ENCODE results near the gene SRF.

Gene SRF

DNA sequence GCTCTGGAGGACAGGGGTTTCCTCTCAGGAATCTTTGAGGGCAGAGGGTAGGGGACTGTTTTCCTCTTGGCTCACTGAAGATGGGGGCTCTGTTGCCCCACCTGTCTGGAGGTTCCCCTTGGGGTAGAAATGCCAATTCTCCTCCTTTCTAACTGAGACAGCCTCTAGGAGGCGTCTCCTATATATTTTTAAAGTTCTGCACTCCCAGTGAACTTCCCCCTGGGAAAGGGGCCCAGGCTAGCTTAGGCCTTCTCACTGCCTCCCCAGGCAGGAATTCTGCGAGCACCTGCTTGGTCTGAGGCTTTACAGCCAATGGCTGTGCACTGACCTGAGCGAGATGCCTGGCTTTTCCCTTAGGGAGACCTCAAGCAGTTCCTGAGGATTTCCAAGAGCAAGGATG, 24.8 kb upstream of the SRF start:
- H3K4me3 ChIP-seq (IDR thresholded peaks at IDR 0.05; ENCODE audit: insufficient read depth, low read depth, low read length): no peak overlapping the region
- H3K79me2 ChIP-seq (ENCODE audit: insufficient read depth, low read depth): no peaks in the 10 kb centered on the region
- no peaks in the 10 kb centered on the region for H4K20me1 ChIP-seq (ENCODE audit: insufficient read depth)
- no peak overlapping the region for H3K4me2 ChIP-seq
- peaks cover 3% of the 10 kb centered on the region for H3K4me1 ChIP-seq (ENCODE audit: low read depth, poor library complexity, severe bottlenecking)
- no peak overlapping the region for H3K27ac ChIP-seq
- no peaks in the 10 kb centered on the region for H3K36me3 ChIP-seq (ENCODE audit: insufficient read depth)
- no peak overlapping the region for H3K9ac ChIP-seq
- H3K27me3 ChIP-seq (ENCODE audit: insufficient read depth, low read depth): no peaks in the 10 kb centered on the region
- no peak overlapping the region for H2AFZ ChIP-seq (ENCODE audit: low read depth)
- TF ChIP-seq, protein P1, sequence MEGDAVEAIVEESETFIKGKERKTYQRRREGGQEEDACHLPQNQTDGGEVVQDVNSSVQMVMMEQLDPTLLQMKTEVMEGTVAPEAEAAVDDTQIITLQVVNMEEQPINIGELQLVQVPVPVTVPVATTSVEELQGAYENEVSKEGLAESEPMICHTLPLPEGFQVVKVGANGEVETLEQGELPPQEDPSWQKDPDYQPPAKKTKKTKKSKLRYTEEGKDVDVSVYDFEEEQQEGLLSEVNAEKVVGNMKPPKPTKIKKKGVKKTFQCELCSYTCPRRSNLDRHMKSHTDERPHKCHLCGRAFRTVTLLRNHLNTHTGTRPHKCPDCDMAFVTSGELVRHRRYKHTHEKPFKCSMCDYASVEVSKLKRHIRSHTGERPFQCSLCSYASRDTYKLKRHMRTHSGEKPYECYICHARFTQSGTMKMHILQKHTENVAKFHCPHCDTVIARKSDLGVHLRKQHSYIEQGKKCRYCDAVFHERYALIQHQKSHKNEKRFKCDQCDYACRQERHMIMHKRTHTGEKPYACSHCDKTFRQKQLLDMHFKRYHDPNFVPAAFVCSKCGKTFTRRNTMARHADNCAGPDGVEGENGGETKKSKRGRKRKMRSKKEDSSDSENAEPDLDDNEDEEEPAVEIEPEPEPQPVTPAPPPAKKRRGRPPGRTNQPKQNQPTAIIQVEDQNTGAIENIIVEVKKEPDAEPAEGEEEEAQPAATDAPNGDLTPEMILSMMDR (conservative IDR thresholded peaks at IDR 0.05; ENCODE audit: low read depth, low read length): no peak

DNA sequence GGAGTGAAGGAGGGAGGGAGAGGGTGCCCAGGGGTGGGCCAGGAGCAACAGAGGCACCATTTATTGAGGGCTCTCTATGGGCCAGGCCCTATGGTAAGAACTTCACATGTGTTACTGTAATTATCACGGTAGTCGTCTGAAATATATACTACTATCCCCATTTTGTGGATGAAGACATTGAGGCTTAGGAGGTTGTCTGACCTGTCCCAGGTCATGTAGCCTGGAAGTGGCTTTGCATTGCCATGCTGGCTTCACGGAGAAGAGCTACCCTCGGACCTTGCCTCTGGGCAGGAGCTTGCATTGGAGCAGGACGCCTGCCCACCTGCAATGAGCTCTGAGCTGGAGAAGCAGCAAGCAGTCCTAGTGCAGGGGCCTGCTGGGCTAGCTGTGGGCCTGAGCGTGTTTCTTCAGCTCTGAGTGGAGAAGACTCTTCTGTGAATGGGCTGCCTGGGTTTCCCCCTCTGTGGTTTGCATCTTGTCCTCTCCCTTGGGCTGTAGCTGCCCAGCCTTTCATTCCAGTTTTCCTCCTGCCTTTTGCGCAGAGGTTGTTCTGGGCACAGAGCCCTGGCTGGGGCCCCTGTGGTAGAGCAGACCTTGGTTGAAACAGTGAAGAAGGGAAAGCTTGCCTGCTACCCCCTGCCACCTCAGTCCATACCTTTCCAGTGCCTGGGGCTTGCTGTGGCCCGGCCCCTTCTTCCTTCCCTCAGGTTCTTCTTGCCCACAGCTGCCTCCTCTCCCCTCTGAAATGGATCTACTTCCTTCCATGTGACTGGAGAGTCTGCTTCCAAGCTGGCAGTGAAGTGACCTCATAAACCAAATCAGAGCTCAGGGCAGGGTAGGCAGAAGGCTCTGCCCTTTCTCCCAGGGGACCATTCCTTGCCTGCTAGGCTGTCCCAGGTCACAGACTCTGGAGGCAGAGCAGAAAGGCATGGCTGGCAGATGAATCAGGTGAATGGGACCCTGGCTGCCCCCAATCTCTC, 24.1 kb upstream of the SRF start:
- Histone ChIP-seq H3K27ac (no peak overlapping the region), H3K4me3 (IDR thresholded peaks at IDR 0.05; ENCODE audit: insufficient read depth, low read depth, low read length) (no peak overlapping the region), H4K20me1 (ENCODE audit: insufficient read depth) (no peaks in the 10 kb centered on the region), H3K4me1 (ENCODE audit: low read depth, poor library complexity, severe bottlenecking) (peaks cover 3% of the 10 kb centered on the region), H3K79me2 (ENCODE audit: insufficient read depth, low read depth) (no peaks in the 10 kb centered on the region), H3K9ac (no peak overlapping the region), H3K4me2 (no peak overlapping the region), H2AFZ (ENCODE audit: low read depth) (no peak overlapping the region), H3K27me3 (ENCODE audit: insufficient read depth, low read depth) (no peaks in the 10 kb centered on the region), H3K36me3 (ENCODE audit: insufficient read depth) (no peaks in the 10 kb centered on the region)
- TF ChIP-seq, protein P1 (conservative IDR thresholded peaks at IDR 0.05; ENCODE audit: low read depth, low read length): no peak

DNA sequence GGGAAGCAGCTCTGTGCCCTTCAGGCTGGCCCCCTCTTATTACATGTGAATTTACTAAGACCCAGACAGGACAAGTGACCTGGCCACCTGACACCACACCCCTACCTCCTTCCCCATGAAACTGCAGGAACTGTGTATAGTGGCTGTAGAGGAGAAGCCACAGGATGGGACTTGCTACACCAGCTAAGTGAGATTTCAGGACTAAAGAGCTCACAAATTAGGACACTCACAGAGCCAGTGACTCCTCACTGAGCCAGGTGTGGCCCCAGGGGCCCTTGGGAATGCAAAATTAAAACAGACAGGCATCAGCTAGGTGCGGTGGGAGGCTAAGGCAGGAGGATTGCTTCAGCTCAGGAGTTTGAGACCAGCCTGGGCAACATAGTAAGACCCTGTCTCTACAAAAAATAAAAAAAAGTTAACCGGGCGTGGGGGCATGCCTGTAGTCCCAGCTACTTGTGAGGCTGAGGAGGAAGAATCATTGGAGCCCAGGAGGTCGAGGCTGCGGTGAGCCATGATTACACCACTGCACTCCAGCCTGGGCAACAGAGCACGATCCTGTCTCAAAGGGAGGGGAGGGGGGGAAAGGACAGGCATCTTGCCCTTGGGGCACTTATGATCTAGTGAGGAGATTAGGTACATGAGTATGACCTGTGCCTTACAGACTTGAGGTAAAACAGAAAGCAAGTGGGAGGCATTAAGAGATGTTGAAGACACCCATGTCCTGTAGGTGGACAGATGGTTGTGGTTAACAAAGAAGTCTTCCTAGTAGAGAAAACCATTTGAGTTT, 23.2 kb upstream of the SRF start:
- Histone ChIP-seq H3K27me3 (ENCODE audit: insufficient read depth, low read depth) (no peaks in the 10 kb centered on the region), H2AFZ (ENCODE audit: low read depth) (no peak overlapping the region), H4K20me1 (ENCODE audit: insufficient read depth) (no peaks in the 10 kb centered on the region), H3K27ac (no peak overlapping the region), H3K9ac (no peak overlapping the region), H3K4me3 (IDR thresholded peaks at IDR 0.05; ENCODE audit: insufficient read depth, low read depth, low read length) (no peak overlapping the region), H3K4me1 (ENCODE audit: low read depth, poor library complexity, severe bottlenecking) (peaks cover 3% of the 10 kb centered on the region), H3K4me2 (no peak overlapping the region), H3K36me3 (ENCODE audit: insufficient read depth) (no peaks in the 10 kb centered on the region), H3K79me2 (ENCODE audit: insufficient read depth, low read depth) (no peaks in the 10 kb centered on the region)
- TF ChIP-seq, protein P1 (conservative IDR thresholded peaks at IDR 0.05; ENCODE audit: low read depth, low read length): no peak

DNA sequence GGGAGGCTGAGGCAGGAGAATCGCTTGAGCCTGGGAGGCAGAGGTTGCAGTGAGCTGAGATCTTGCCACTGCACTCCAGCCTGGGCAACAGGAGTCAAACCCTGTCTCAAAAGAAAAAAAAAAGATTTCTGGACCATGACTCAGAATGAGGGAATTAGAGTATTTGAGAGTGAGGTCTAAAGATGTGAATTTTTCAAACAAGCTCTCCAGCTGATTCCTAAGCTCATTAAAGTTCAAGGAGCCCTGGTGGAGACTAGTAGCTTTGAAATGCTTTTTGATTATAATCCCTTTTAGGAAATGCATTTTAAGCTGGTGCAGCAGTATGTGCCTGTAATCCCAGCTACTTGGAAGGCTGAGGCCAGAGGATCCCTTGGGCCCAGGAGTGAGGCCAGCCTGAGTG, 21.8 kb upstream of the SRF start:
- Histone ChIP-seq H3K4me1 (ENCODE audit: low read depth, poor library complexity, severe bottlenecking) (no peaks in the 10 kb centered on the region), H3K4me2 (no peak overlapping the region), H3K27me3 (ENCODE audit: insufficient read depth, low read depth) (no peaks in the 10 kb centered on the region), H3K36me3 (ENCODE audit: insufficient read depth) (no peaks in the 10 kb centered on the region), H3K4me3 (IDR thresholded peaks at IDR 0.05; ENCODE audit: insufficient read depth, low read depth, low read length) (no peak overlapping the region), H3K79me2 (ENCODE audit: insufficient read depth, low read depth) (no peaks in the 10 kb centered on the region), H2AFZ (ENCODE audit: low read depth) (no peak overlapping the region), H3K9ac (no peak overlapping the region), H3K27ac (no peak overlapping the region), H4K20me1 (ENCODE audit: insufficient read depth) (no peaks in the 10 kb centered on the region)
- TF ChIP-seq, protein P1 (conservative IDR thresholded peaks at IDR 0.05; ENCODE audit: low read depth, low read length): no peak
